ENCODE measurements around the gene NMD3.

The NMD3 gene

GRCh38 chr3:161284989-161285388 lies 63.9 kb downstream of the NMD3 start:
- no peak for DNase-seq (ENCODE audit: low spot score)

DNA sequence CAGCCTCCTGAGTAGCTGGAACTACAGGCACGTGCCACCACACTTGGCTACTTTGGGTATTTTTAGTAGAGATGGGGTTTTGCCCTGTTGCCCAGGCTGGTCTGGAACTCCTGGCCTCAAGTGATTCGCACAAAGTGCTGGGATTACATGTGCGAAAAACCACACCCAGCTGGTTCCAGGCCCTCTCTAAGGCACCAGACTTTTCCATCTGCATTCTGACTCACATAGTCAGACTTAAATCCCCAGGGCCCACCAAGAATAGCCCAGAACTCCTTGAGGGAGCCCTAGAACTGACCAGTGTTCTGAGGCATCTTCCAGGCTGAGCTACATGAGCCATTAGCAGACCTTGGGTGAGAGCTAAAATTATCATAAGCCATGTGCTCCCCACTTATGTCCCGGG lies 68.1 kb downstream of the NMD3 start:
- no peak for DNase-seq (ENCODE audit: low spot score)

DNA sequence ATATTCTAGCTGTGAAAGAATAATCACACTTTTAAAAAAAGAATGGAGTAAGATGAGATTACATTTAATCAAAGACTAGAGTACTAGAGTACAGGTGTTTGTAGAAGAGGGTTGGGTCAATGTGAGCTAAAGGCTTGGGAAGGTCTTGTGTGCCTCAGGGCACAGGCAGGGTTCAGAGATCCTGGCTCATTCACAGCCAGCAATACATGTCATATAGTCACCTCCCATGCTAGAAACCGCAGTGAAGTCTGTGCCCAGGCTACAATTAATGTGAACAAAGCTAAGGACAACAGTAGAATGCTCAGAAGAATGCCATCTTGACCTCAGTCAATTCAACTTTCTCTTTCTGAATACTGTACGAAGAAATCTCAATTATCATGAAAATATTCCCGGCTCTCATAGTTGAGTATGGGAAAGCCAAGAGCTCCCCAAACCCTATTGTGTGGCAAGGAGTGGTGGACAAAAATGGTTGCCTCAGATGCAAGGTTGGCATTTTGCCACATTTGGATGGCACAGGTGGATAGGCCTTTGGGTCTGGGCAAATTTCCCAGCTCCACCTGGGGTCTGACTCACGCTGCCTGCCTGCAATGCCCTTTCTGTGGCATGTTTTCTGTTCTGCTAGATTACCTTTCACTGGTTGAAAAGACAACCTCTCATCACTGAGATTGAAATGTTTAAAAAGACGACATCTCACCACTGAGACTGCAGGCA lies 70.2 kb downstream of the NMD3 start:
- no peak for DNase-seq (ENCODE audit: low spot score)

DNA sequence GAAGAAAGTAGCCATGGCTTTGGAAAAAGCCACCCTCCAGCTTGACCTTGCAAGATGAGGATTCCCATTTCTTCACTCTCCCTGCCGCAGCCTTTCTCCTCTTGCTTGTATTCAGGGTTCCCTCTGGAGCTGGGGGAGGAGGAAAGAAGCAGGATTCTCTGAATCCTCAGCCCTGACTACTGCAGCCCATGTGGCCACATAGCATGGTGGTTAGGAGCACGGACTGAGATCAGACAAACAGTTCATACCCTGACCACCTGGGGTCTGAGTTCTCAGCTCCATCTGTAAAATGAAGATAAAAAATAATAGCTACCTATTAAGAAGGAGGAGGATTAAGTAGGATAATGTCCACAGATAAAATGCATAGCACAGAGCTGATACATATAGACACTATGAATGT lies 72.3 kb downstream of the NMD3 start:
- no peak for DNase-seq (ENCODE audit: low spot score)

DNA sequence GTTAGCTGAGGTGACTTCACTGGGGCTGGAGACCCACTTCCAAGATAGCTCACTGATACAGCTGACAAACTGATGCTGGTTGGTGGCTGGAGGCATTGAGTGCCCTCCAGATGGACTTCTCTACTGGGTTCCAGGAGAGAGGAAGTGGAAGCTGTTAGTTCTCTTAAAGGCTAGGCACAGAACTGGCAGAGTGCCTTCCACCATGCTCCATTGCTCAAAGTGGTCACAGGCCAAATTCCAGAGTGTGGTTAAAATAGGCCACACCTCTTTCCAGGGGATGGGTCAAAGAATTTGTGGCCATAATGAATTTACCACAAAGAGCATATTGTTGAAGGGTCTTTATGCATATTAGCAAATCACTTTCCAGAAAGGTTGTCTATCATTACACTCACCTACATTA lies 74.2 kb downstream of the NMD3 start:
- DNase-seq (ENCODE audit: low spot score), result no peak

- no peak for DNase-seq (ENCODE audit: low spot score)
These were observed 75.7 kb downstream of the NMD3 start for GRCh38 chr3:161296814-161297213.
